ENCODE measurements around the gene SAPCD1. TPM values are rescaled to one million over a fixed set of nuclear protein-coding genes. Genes with fewer than 3 reads are reported as not detected.
A peak's percentile ranks its signal among the peaks of the same experiment; 100 is the strongest.
"Not testable (repeated sequence)": the region's sequence is repeated elsewhere in the genome, so short reads cannot be mapped to it uniquely, and the experiment has no call there.

Gene SAPCD1
- total RNA-seq, 1 donor from 2014 or later = 0.92 TPM

DNA sequence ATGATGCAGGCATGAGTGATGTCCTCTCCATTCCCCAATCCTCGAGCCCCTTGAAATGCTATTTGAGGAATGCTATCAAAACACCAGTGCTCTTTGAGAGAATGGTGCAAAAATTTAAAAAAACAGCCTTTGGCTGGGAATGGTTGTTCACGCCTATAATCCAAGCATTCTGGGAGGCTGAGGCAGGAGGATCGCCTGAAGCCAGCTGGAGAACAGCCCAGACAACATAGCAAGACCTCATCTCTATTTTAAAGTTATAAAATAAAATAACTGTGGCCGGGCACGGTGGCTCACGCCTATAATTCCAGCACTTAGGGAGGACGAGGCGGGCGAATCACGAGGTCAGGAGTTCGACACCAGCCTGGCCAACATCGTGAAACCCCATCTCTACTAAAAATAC lies 37.3 kb downstream of the SAPCD1 start:
- no peak for DNase-seq (ENCODE audit: low read depth, low spot score)

DNA sequence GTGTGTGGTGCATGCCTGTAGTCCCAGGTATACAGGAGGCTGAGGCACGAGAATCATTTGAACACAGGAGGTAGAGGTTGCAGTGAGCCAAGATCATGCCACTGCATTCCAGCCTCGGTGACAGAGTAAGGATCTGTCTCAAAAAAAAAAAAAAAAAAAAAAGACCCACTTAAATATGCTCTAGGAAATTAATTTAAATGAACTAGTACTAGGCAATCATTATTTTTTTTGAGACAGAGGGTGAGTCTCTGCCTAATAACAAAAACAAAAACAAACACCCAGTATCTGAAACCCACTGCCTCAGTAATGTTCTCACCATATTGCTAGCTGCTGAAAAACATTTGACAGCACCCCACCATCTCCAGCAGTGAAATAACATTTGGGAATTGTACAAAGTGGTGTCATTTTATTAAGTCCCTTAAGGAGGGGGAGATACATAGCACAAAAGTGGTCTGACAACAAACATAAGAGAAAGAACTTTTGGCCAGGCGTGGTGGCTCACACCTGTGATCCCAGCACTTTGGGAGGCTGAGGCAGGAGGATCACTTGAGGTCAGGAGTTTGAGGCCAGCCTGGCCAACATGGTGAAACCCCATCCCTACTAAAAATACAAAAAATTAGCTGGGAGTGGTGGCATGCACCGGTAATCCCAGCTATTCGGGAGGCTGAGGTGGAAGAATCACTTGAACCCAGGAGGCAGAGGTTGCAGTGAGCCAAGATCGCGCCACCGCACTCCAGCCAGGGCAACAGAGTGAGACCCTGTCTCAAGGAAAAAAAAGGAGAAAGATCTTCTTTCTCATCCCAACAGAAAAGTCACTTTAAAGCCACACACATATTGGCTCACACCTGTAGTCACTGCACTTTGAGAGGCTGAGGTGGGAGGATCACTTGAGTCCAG lies 38.8 kb downstream of the SAPCD1 start:
- DNase-seq (ENCODE audit: low read depth, low spot score) = not testable (repeated sequence)

DNA sequence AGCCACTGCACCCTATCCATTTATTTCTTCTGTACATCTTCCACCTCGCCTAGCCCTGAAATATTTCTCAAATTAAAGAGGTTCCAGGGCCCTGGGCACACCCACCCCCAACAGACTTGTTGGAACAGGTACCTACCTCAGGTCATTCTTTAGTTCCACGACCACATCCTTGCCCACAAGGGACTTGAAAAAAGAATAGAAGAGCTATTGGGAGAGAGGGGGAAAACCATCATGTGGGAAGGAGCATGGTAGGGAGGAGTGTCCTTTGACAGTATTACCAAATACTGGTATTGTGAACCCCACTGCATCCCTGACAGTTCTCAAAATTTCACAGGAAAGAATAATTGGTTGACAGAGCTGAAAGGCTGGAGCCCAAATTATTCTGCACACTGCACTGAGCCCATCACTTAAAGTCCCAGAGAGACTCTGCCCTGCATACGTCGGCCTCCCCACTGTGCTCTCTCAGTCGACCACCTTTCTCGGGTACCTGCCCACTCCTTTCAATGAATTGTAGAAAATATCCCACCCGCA lies 43.5 kb downstream of the SAPCD1 start:
- DNase-seq (ENCODE audit: low read depth, low spot score) = no peak

DNA sequence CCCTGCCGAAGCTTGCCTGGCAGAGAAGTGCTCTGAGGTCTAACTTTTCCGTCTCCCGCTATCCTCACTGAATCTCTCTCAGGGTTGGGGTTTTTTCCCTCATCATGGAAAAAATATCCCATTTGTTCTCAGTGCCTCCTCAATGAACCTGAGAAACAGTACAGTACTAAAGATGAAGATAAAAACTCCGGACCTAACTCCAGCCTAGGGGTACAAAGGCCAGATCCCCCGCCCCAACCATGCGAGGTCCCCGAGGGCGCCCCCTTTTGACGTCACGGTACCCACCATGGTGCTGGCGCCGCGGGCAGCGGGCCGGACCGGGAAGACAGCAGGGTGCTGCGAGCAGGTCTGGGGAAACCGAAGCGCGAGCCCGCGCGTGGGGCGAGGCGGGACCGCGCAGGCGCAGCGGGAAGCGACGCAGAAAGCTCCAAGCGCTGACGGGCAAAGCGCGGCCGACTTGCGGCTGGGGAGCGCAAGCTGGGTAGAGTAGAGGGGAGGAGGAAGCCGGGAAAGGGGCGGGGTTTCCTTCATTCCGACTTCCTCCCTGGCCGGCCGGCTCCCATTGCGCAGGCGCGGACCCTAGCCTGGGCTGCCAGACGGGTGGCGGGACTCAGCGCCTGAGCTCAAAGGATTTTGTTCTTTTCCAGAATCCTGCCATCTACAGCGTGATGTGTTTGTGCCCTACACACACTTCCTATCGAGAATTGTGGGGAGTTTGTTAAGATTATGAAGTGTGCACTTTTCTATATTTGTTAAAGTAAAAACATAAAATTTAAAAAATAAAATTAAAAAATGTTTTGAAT lies 44.2 kb downstream of the SAPCD1 start, which contains the start of gene LSM2:
Gene LSM2, minus strand, starts transcription at position 497 of the 803 bp plus-strand sequence. Its CDS starts 209 bp downstream, at position 288.
- peak; percentile 85 for DNase-seq (ENCODE audit: low read depth, low spot score)

DNA sequence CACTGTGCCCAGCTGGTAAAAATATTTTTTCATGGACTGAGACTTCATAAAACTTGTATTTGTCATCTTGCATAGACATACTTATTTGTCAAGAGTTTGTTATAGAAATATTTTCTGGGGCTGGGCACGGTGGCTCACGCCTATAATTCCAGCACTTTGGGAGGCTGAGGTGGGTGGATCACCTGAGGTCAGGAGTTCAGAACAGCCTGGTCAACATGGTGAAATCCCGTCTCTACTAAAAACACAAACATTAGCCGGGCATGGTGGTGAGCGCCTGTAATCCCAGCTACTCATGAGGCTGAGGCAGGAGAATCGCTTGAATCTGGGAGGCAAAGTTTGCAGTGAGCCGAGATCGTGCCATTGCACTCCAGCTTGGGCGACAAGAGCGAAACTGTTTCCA lies 46.1 kb downstream of the SAPCD1 start:
- DNase-seq (ENCODE audit: low read depth, low spot score) = not testable (repeated sequence)

DNA sequence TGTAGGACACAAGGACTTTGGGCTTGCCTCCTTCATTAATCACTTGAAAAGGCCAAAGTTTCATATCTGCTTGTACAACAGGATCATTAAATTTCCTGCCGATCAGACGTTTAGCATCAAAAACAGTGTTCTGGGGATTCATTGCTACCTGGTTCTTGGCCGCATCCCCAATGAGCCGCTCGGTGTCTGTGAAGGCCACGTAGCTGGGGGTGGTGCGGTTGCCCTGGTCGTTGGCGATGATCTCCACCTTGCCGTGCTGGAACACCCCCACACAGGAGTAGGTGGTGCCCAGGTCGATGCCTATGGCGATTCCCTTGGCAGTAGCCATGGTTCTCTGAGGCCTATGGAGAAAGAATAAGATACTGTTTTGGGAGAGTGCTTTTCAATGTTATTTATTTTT lies 49.2 kb downstream of the SAPCD1 start:
- no peak for DNase-seq (ENCODE audit: low read depth, low spot score)

DNA sequence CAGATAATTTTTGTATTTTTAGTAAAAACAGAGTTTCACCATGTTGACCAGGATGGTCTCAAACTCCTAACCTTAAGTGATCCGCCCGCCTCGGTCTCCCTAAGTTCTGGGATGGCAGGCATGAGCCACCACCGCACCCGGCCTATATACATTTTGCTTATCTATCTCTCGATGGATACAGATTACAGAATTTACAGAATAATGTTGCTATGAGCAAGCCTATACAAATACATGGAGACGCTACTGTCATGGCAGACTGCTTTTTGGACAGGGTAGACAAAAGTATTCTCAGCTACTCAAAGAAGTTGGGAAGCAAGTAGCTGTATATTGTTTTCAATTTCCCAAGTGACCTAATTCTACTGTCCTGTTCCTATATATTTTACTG lies 51.0 kb downstream of the SAPCD1 start:
- no peak for DNase-seq (ENCODE audit: low read depth, low spot score)

Other genes starting within 250 kb of the SAPCD1 start
- gene MCCD1, start 233.7 kb upstream of the SAPCD1 start, total RNA-seq = not detected in 2 replicates
- gene DDX39B, start 220.7 kb upstream of the SAPCD1 start, total RNA-seq = 507 and 634 TPM in 2 replicates
- 0.42 and 0.59 TPM in 2 replicates for gene ATP6V1G2, start 216.0 kb upstream of the SAPCD1 start, total RNA-seq
- 21.9 and 30.1 TPM in 2 replicates for gene NFKBIL1, start 215.0 kb upstream of the SAPCD1 start, total RNA-seq
- 0.07 TPM in 1 of 2 replicates, not detected in the other for gene LTA, start 190.4 kb upstream of the SAPCD1 start, total RNA-seq
- not detected in 2 replicates for gene TNF, start 187.1 kb upstream of the SAPCD1 start, total RNA-seq
- 1.6 and 2.2 TPM in 2 replicates for gene LTB, start 180.2 kb upstream of the SAPCD1 start, total RNA-seq
- 0.14 and 0.73 TPM in 2 replicates for gene LST1, start 176.4 kb upstream of the SAPCD1 start, total RNA-seq
- not detected in 2 replicates for gene NCR3, start 169.7 kb upstream of the SAPCD1 start, total RNA-seq
- not detected in 2 replicates for gene AIF1, start 147.4 kb upstream of the SAPCD1 start, total RNA-seq
- gene PRRC2A, start 141.9 kb upstream of the SAPCD1 start, total RNA-seq = 33.6 and 36.4 TPM in 2 replicates
- gene BAG6, start 110.0 kb upstream of the SAPCD1 start, total RNA-seq = 110 and 116 TPM in 2 replicates
- gene APOM, start 106.8 kb upstream of the SAPCD1 start, total RNA-seq = 0.40 and 0.46 TPM in 2 replicates
- gene C6orf47, start 101.9 kb upstream of the SAPCD1 start, total RNA-seq = 18.7 and 20.5 TPM in 2 replicates
- gene GPANK1, start 97.7 kb upstream of the SAPCD1 start, total RNA-seq = 12.1 and 12.5 TPM in 2 replicates
- gene CSNK2B, start 96.6 kb upstream of the SAPCD1 start, total RNA-seq = 98.5 and 102 TPM in 2 replicates
- 1.5 and 1.9 TPM in 2 replicates for gene LY6G5B, start 92.7 kb upstream of the SAPCD1 start, total RNA-seq
- gene LY6G5C, start 81.6 kb upstream of the SAPCD1 start, total RNA-seq = 0.86 and 0.88 TPM in 2 replicates
- 37.3 and 65.3 TPM in 2 replicates for gene ABHD16A, start 59.3 kb upstream of the SAPCD1 start, total RNA-seq
- not detected in 2 replicates for gene LY6G6F, start 55.8 kb upstream of the SAPCD1 start, total RNA-seq
- gene LY6G6D, start 47.3 kb upstream of the SAPCD1 start, total RNA-seq = not detected in 2 replicates
- gene LY6G6C, start 40.9 kb upstream of the SAPCD1 start, total RNA-seq = not detected in 2 replicates
- not detected in 2 replicates for gene MPIG6B, start 39.3 kb upstream of the SAPCD1 start, total RNA-seq
- 84.0 and 89.4 TPM in 2 replicates for gene DDAH2, start 33.4 kb upstream of the SAPCD1 start, total RNA-seq
- 860 and 926 TPM in 2 replicates for gene CLIC1, start 26.1 kb upstream of the SAPCD1 start, total RNA-seq
- 6.1 and 6.7 TPM in 2 replicates for gene MSH5, start 22.7 kb upstream of the SAPCD1 start, total RNA-seq
- gene VWA7, start 14.7 kb downstream of the SAPCD1 start, total RNA-seq = under 0.01 and 0.11 TPM in 2 replicates
- gene VARS1, start 33.1 kb downstream of the SAPCD1 start, total RNA-seq = 73.2 and 74.0 TPM in 2 replicates
- 45.8 and 55.3 TPM in 2 replicates for gene LSM2, start 44.3 kb downstream of the SAPCD1 start, total RNA-seq
- gene HSPA1L, start 52.6 kb downstream of the SAPCD1 start, total RNA-seq = 0.53 and 1.9 TPM in 2 replicates
- gene HSPA1A, start 52.9 kb downstream of the SAPCD1 start, total RNA-seq = 33.6 and 431 TPM in 2 replicates
- gene HSPA1B, start 65.1 kb downstream of the SAPCD1 start, total RNA-seq = 48.7 and 575 TPM in 2 replicates
- gene NEU1, start 100.2 kb downstream of the SAPCD1 start, total RNA-seq = 54.3 and 71.7 TPM in 2 replicates
- 0.07 TPM in 1 of 2 replicates, not detected in the other for gene SLC44A4, start 116.3 kb downstream of the SAPCD1 start, total RNA-seq
- 46.4 and 61.8 TPM in 2 replicates for gene EHMT2, start 135.0 kb downstream of the SAPCD1 start, total RNA-seq
- 3.5 and 5.2 TPM in 2 replicates for gene ZBTB12, start 139.4 kb downstream of the SAPCD1 start, total RNA-seq
- gene C2, start 165.1 kb downstream of the SAPCD1 start, total RNA-seq = not detected in 2 replicates
- 3.4 and 4.0 TPM in 2 replicates for gene CFB, start 183.4 kb downstream of the SAPCD1 start, total RNA-seq
- 110 and 121 TPM in 2 replicates for gene NELFE, start 196.3 kb downstream of the SAPCD1 start, total RNA-seq
- gene SKIC2, start 196.5 kb downstream of the SAPCD1 start, total RNA-seq = 42.9 and 49.6 TPM in 2 replicates
- 10.1 and 11.6 TPM in 2 replicates for gene DXO, start 209.5 kb downstream of the SAPCD1 start, total RNA-seq
- gene C4A, start 219.4 kb downstream of the SAPCD1 start, total RNA-seq = 0.46 and 1.3 TPM in 2 replicates